ENCODE data around the gene ATF7IP2.
"Not testable (repeated sequence)": the region's sequence is repeated elsewhere in the genome, so short reads cannot be mapped to it uniquely, and the experiment has no call there.

The ATF7IP2 gene

GRCh38 chr16:10376229-10376628, 9.6 kb upstream of the ATF7IP2 start:
- DNase-seq: no peak

- no peak for DNase-seq
These were observed 2.2 kb upstream of the ATF7IP2 start for GRCh38 chr16:10383626-10384025.

DNA sequence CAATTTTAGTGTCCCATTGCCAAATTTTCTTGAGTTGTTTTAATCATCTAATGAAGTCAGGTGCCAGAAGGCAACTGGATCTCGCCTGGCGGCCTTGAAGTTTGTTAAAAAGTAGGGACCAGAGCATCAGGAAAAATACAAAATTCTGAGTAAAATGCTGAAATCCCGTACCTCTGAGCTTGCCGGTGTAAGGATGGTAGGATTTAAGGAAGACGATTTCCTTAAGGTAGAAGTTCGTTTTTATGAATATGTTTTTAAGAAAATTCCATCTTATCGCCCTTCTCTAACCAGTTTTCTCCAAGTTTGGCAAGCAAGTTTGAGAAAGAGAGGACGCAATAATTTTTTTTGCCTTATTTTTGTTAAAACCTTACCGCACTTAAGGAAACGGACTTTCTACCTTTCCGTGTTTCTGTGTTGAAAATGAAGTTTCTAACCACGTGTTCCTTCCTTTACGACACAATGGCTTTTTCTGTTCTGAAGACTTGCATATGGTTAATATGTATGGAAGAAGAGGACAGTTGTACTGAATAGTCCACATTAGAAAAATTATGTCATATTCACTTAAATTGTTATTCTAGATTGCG, 748 bp downstream of the ATF7IP2 start:
- no peak for DNase-seq

DNA sequence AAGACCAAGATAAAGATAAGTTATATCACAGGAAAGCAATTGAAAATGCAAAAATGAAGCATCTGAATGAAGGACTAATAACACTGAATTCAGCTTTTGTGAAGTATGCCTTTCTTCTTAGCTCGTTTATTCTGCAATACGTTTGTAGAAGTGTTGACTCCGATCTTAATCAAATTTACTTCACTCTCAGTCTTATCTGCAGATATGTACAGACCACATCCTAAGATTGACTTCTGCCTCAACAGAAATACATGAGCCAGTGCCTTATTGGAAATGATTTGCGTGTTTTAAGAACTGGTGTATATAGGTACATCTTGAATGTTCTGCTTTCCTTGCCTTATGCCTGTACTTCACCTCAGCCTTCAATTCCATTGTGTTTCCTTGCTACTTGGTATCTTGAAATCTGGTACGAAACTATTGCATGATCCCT, 1.3 kb downstream of the ATF7IP2 start:
- no peak for DNase-seq

GRCh38 chr16:10388988-10389387, 3.1 kb downstream of the ATF7IP2 start:
- DNase-seq: no peak

DNA sequence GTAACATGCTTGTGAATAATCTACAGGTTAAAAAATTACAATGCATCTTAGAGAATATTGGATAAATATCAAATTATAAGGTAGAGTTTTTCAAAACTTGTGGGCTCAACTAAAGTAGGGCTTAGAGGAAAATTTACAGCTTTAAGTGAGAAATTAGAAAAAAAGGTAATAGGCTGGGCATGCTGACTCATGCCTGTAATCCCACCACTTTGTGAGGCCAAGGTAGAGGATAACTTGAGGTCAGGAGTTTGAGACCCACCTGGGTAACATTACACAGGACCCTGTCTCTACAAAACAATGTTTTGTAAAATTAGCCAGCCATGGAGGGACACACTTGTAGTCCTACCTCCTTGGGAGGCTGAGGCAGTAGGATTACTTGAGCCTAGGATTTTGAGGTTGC, 4.5 kb downstream of the ATF7IP2 start:
- DNase-seq: no peak

DNA sequence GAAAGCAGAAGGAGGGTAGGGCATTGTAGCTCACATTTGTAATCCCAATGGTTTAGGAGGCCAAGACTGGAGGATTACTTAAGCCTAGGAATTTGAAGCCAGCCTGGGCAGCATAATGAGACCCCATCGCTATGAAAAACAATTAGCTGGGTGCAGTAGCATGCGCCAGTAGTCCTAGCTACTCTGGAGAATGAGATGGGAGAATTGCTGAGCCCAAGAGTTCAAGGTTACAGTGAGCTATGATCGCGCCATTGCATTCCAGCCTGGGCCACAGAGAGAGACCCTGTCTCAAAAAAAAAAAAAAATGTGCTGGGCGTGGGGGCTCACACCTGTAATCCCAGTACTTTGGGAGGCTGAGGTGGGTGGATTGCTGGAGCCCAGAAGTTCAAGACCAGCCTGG, 5.0 kb downstream of the ATF7IP2 start:
- no peak for DNase-seq

DNA sequence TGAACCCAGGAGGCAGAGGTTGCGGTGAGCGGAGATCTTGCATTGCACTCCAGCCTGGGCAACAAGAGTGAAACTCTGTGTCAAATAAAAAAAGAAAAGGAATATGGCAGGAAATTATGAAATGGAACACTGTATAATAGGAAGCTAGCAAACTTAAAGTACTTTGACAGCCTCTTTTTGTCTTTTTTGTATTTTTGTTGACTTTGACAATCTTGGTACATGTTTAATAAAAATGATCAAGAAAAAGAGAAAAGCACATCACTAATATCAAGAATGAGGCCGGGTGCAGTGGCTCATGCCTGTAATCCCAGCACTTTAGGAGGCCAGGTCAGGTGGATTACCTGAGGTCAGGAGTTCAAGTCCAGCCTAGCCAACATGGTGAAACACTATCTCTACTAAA, 5.5 kb downstream of the ATF7IP2 start:
- no peak for DNase-seq

- DNase-seq: no peak
These were observed 17.1 kb downstream of the ATF7IP2 start for GRCh38 chr16:10402975-10403374.

- DNase-seq: no peak
These were observed 19.6 kb downstream of the ATF7IP2 start for GRCh38 chr16:10405386-10405939.

GRCh38 chr16:10408824-10409381, 23.0 kb downstream of the ATF7IP2 start:
- DNase-seq: no peak

DNA sequence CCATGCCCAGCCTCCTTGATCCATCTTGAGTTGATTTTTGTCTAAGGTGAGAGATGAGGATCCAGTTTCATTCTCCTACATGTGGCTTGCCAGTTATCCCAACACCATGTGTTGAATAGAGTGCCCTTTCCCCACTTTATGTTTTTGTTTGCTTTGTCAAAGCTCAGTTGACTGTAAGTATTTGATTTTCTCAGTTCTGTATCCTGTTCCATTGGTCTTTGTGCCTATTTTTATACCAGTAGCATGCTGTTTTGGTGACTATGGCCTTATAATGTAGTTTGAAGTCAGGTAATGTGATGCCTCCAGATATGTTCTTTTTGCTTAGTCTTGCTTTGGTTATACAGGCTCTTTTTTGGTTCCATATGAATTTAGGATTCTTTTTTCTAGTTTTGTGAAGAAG, 23.9 kb downstream of the ATF7IP2 start:
- not testable (repeated sequence) for DNase-seq

DNA sequence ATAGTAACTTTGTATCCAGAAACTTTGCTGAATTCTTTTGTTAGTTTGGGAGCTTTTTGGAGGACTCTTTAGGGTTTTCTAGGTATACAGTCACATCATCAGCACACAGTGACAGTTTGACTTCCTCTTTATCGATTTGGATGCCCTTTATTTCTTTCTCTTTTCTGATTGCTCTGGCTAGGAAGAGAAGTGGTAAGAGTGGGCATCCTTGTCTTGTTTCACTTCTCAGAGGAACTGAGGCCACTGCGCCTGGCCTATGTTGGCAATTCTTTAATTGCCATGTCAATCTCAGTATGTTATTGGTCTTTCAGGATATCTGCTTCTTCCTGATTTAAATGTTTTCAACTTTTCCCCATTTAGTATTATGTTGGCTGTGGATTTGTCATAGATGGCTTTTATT, 24.6 kb downstream of the ATF7IP2 start:
- DNase-seq: no peak

GRCh38 chr16:10412935-10413601, 27.2 kb downstream of the ATF7IP2 start:
- DNase-seq: no peak

GRCh38 chr16:10418204-10418603, 32.3 kb downstream of the ATF7IP2 start:
- DNase-seq: not testable (repeated sequence)

- no peak for DNase-seq
These were observed 33.8 kb downstream of the ATF7IP2 start for GRCh38 chr16:10419701-10420100.

- DNase-seq: no peak
These were observed 35.7 kb downstream of the ATF7IP2 start for GRCh38 chr16:10421596-10421995.

DNA sequence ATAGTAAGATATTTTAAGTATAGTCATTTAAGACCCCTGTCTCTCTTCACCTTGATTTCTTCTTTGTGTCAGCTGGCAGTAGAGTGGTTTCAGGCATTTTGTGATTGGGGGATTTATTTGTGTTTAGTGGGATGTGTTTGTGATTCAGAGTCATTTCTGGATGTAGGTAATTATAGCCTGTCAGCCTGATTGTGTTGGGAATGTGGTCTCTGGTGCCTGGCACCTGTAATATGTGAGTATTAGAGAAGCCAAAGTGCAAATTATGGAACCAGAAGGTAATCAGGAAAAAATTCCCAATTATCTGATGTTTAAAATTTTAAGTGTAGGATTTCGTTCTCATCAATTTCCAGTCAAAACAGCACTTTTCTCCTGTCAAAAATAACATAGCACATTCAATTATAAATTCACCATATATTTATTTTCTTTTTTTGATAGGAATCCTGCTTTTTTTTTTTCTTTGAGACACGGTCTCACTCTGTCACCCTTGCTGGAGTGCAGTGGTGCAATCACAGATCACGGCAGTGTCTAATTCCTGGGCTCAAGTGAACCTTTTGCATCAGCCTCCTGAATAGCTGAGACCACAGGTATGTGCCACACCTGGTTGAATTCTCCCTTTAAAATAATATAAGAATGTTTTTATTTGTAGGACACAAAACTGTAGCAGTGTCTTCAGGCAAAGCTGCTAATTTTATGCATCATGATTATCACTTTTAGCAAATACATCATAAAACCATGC, 42.7 kb downstream of the ATF7IP2 start:
- DNase-seq: no peak

DNA sequence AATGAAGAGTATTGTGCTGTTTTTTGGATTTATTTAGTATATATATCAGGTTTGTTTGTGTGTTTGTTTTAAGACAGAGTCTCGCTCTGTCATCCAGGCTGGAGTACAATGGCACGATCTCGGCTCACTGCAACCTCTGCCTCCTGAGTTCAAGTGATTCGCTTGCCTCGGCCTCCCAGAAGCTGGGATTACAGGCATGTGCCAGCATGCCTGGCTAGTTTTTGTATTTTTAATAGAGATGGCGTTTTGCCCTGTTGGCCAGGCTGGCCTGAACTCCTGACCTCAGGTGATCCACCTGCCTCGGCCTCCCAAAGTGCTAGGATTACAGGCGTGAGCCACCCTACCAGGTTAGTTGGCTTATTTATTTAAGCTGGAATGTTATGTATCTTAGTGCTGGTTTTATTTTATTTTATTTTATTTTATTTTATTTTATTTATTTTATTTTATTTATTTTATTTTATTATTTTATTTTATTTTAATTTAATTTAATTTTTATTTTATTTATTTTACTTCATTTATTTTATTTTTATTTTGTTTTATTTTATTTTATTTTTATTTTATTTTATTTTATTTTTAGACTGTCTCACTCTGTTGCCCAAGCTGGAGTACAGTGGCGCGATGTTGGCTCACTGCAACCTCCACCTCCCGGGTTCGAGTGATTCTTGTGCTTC, 43.6 kb downstream of the ATF7IP2 start:
- DNase-seq: not testable (repeated sequence)

DNA sequence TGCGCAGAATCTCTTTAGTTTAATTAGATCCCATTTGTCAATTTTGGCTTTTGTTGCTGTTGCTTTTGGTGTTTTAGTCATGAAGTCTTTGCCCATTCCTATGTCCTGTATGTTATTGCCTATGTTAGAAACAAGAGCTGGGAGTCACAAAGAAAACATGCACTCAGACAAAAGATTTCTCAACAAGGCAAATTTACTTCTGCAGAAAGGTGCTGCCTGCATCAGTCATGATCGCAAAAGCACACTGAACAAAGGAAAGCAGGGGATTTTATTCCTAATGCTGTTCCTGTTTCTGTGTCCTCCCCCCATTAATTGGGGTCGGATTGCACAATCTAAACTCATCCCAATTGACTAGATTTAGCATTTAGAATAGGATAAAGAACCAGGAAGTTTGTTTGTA, 55.9 kb downstream of the ATF7IP2 start:
- no peak for DNase-seq

- DNase-seq: no peak
These were observed 61.4 kb downstream of the ATF7IP2 start for GRCh38 chr16:10447289-10447688.

GRCh38 chr16:10452208-10453158, 66.6 kb downstream of the ATF7IP2 start:
- not testable (repeated sequence) for DNase-seq
